HCT116 (cell line): ENCODE measurements around the gene KLK6.

ENCODE experiments used
- ATF3 ChIP-seq: IDR thresholded peaks from 2 replicates; pipeline ENCODE4 v1.6.1; 2012
- CEBPB ChIP-seq: IDR thresholded peaks from 2 replicates; pipeline ENCODE4 v1.6.1; 2012; ENCODE audit warnings: low read depth
- CTCF ChIP-seq, 3 experiments: fragments of 200-600 bp in 1 of 3; sonication (generic) in 1 of 3; IDR thresholded peaks in 2 of 3; conservative IDR thresholded peaks in 1 of 3; 2 replicates each; pipeline ENCODE4 v1.5.1; 2012 to 2017; ENCODE audit warnings: low read depth in 2 of 3, low read length in 2 of 3, antibody characterized with exemption in 1 of 3, borderline replicate concordance in 1 of 3, control low read depth in 1 of 3, mild to moderate bottlenecking in 1 of 3, mixed read lengths in 1 of 3, mixed run types in 1 of 3, moderate library complexity in 1 of 3; ENCODE audit not compliant: insufficient read depth in 1 of 3
- EZH2 ChIP-seq: fragments of 200-600 bp; sonication (generic); IDR thresholded peaks from 2 replicates; pipeline ENCODE4 v1.6.1; 2017; ENCODE audit warnings: antibody characterized with exemption, mixed run types
- EZH2phosphoT487 ChIP-seq: fragments of 200-600 bp; IDR thresholded peaks from 2 replicates; pipeline ENCODE4 v1.6.1; 2018; ENCODE audit warnings: antibody characterized with exemption, borderline replicate concordance
- JUND ChIP-seq: IDR thresholded peaks from 2 replicates; pipeline ENCODE4 v1.6.1; 2012
- POLR2A ChIP-seq: IDR thresholded peaks from 2 replicates; pipeline ENCODE4 v1.7.0; 2011; ENCODE audit warnings: borderline replicate concordance; ENCODE audit not compliant: insufficient read depth, insufficient read length; ENCODE audit errors: extremely low read depth
- POLR2AphosphoS5 ChIP-seq: IDR thresholded peaks from 2 replicates; pipeline ENCODE4 v1.6.1; 2011; ENCODE audit warnings: mild to moderate bottlenecking, low read depth, low read length, moderate library complexity
- SIN3A ChIP-seq: IDR thresholded peaks from 2 replicates; pipeline ENCODE4 v1.6.1; 2012; ENCODE audit warnings: low read depth
- SP1 ChIP-seq: IDR thresholded peaks from 2 replicates; pipeline ENCODE4 v1.6.1; 2012; ENCODE audit warnings: low read depth
- YY1 ChIP-seq: IDR thresholded peaks from 2 replicates; pipeline ENCODE4 v1.6.1; 2011; ENCODE audit warnings: low read length, low read depth, moderate library complexity, mild to moderate bottlenecking; ENCODE audit not compliant: insufficient replicate concordance; ENCODE audit errors: extremely low read depth
- ZBTB33 ChIP-seq: IDR thresholded peaks from 2 replicates; pipeline ENCODE4 v1.6.1; 2011; ENCODE audit warnings: mild to moderate bottlenecking, low read length, moderate library complexity; ENCODE audit not compliant: insufficient replicate concordance; ENCODE audit errors: extremely low read depth
- ZNF274 ChIP-seq: fragments of 200-500 bp; sonication (Bioruptor generic); IDR thresholded peaks from 2 replicates; pipeline ENCODE4 v1.6.1; 2014; ENCODE audit warnings: mild to moderate bottlenecking, low read depth, low read length, inconsistent platforms
- TF ChIP-seq, protein P1 (sequence below): IDR thresholded peaks from 2 replicates; pipeline ENCODE4 v1.6.1; 2012; ENCODE audit warnings: low read depth

GRCh38 chr19:50952910-50953309 is 16.5 kb downstream of the KLK6 start, which contains the start of gene KLK5:
- no peak for TF ChIP-seq YY1
- no peak for TF ChIP-seq POLR2A
- no peak for TF ChIP-seq POLR2AphosphoS5
- TF ChIP-seq CTCF (IDR thresholded peaks at IDR 0.05 in 2 of 3, conservative IDR thresholded peaks at IDR 0.05 in 1 of 3; ENCODE audit: borderline replicate concordance in 1 of 3, insufficient read depth in 1 of 3, low read depth in 2 of 3, low read length in 2 of 3): no peak
- TF ChIP-seq ZBTB33: no peak
- TF ChIP-seq JUND: no peak
- no peak for TF ChIP-seq ZNF274
- no peak for TF ChIP-seq CEBPB
- TF ChIP-seq EZH2phosphoT487: no peak
- TF ChIP-seq EZH2: no peak
- no peak for TF ChIP-seq SP1
- TF ChIP-seq SIN3A: no peak
- TF ChIP-seq ATF3: no peak
- TF ChIP-seq, protein P1, sequence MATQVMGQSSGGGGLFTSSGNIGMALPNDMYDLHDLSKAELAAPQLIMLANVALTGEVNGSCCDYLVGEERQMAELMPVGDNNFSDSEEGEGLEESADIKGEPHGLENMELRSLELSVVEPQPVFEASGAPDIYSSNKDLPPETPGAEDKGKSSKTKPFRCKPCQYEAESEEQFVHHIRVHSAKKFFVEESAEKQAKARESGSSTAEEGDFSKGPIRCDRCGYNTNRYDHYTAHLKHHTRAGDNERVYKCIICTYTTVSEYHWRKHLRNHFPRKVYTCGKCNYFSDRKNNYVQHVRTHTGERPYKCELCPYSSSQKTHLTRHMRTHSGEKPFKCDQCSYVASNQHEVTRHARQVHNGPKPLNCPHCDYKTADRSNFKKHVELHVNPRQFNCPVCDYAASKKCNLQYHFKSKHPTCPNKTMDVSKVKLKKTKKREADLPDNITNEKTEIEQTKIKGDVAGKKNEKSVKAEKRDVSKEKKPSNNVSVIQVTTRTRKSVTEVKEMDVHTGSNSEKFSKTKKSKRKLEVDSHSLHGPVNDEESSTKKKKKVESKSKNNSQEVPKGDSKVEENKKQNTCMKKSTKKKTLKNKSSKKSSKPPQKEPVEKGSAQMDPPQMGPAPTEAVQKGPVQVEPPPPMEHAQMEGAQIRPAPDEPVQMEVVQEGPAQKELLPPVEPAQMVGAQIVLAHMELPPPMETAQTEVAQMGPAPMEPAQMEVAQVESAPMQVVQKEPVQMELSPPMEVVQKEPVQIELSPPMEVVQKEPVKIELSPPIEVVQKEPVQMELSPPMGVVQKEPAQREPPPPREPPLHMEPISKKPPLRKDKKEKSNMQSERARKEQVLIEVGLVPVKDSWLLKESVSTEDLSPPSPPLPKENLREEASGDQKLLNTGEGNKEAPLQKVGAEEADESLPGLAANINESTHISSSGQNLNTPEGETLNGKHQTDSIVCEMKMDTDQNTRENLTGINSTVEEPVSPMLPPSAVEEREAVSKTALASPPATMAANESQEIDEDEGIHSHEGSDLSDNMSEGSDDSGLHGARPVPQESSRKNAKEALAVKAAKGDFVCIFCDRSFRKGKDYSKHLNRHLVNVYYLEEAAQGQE: no peak
